NCI-H526 treated with DMSO at 0.1 percent for 48 hours (cell line): ENCODE data around the gene ETF1.

ENCODE experiments used
- DNase-seq: peaks from one replicate; lab custom pipeline; 2025; lab: John Stamatoyannopoulos, UW

The ETF1 gene

GRCh38 chr5:138563340-138564118 is 20.5 kb upstream of the ETF1 start:
- no peak for DNase-seq

DNA sequence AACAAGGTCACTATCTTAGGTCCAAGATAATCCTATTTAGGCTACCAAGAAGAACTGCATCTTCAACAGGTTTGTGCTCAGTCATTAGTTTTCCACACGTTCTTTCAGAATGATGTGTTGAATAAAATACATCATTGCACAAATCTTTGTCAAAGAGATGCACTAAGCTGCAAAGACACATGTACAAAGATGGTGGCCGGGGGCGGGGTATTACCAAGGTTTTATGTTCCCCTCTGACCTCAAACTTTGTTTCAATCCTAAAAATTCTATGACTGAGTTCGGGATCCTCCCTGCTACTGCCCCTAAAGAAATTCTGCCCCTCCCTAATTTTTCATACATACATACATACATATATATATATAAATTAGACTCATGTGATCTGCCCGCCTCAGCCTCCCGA is 17.9 kb upstream of the ETF1 start:
- no peak for DNase-seq

DNA sequence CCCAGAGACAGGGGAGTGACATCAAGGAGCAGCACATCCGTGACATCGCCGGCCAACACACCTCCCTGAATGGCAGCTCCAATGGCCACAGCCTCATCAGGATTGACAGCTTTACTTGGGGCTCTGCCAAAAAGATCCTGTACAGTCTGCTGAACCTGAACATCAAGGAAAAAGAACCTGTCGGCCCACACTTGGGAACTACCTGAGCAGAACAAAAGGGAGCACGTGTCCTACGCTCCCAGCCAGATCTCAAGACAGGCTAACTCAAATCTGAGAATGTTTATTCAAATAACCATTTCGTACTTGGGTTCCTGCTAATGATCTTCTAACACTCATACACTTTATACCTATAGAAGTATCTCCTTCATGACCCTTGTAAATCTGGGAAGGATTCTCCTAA is 16.9 kb upstream of the ETF1 start:
- DNase-seq = no peak

- no peak for DNase-seq
These were observed 14.6 kb upstream of the ETF1 start for GRCh38 chr5:138557677-138558076.

DNA sequence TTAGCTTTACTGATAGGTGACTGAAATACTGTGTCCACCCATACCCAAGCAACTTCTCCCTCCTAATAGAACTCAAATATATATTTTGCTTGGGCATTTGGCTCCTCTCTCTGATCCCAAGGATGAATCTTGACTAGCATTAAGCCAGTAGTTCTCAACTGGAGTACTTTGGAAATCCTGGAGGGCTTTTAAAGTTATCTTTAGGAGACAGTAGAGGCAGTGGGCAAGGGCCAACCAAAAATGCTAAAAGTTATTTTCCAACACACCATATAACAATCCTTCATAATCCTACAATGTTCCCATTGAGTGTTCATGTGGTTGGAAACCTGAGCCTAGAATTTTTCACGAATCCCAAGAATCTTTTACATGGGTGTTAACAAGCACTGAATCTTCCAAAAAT is 11.1 kb upstream of the ETF1 start:
- DNase-seq = no peak

DNA sequence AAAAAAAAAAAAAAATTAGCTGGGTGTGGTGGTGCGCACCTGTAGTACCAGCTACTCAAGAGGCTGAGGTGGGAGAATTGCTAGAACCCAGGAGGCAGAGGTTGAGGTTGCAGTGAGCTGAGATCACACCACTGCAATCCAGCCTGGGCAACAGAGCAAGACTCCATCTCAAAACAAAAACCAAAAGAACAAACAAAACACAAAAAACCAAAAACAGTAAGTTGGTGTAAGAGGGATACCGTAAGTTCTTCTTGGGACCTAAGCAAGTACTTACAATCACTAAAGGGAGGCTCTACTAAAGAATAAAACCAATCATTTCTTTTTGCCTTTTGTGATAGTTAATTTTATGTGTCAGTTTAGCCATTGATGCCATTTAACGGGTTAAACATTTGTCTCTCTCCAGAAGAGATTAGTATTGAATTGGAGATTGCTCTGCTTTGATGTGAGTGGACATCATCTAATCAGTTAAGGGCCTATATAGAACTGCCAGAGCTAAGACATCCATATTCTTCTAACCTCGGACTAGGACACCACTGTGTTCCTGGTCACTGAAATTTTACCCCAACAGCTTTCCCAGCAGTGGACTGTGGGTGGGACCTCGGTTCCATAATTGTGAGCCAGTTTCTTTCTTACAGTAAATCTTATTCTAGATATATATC is 10.5 kb upstream of the ETF1 start:
- no peak for DNase-seq

- no peak for DNase-seq
These were observed 9.6 kb upstream of the ETF1 start for GRCh38 chr5:138552657-138553056.

DNA sequence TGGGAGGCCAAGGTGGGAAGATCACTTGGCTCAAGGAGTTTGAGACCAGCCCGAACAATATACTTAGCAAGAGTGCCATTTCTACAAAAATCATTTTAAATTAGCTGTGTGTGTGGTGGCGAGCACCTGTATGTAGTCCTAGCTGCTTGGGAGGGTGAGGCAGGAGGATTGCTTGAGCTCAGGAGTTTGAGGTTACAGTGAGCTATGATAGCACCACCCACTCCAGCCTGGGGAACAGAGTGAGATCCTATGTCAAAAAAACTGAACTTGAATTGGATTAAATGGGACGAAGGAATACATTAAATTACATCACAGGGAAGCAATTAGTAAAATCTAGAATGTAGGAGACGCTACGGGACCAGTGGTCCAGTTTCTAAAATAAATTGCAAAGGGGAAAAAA is 6.4 kb upstream of the ETF1 start:
- DNase-seq = no peak

- DNase-seq = no peak
These were observed 3.0 kb upstream of the ETF1 start for GRCh38 chr5:138545919-138546562.

DNA sequence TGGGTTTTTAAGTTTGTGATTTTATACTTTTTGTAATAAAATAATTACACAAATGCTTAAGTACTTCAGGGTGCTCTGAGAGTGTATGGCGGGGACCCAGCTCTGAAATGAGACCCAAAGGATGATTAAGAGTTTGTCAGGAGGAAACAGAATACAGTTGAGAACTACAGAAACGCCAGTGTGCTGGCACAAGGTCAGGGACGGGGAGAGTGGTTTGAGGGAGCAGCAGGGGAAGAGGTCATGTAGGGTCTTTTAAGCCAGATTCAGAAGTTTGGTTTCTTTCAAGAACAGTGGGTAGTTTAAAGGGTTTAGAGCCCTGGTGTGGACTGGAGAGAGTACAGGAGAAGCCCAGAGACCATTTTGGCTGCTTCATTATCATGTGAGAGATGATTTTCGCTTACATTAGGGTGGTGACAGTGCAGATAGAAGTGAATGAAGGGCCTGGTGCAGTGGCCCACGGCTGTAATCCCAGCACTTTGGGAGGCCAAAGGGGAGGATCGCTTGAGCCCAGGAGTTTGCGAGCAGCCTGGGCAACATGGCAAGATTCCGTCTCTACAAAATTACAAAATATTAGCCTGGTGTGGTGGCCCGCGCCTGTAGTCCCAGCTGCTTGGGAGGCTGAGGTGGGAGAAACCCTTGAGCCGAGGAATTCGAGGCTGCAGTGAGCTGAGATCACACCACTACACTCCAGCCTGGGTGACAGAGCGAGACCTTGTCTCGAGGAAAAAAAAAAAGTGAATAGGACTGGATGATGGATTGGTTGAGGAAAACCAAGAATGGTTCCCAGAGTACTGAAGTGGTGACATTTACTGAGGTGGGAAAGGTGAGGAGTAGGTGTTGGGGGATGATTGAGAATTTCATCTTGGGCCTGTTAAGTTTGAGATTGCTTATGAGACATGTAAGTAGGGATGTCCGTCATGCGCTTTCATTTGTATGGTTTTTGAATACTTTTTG is 1.4 kb upstream of the ETF1 start:
- no peak for DNase-seq

- DNase-seq = no peak
These were observed 681 bp upstream of the ETF1 start for GRCh38 chr5:138543730-138544104.

- no peak for DNase-seq
These were observed 668 bp downstream of the ETF1 start for GRCh38 chr5:138542180-138542955.

DNA sequence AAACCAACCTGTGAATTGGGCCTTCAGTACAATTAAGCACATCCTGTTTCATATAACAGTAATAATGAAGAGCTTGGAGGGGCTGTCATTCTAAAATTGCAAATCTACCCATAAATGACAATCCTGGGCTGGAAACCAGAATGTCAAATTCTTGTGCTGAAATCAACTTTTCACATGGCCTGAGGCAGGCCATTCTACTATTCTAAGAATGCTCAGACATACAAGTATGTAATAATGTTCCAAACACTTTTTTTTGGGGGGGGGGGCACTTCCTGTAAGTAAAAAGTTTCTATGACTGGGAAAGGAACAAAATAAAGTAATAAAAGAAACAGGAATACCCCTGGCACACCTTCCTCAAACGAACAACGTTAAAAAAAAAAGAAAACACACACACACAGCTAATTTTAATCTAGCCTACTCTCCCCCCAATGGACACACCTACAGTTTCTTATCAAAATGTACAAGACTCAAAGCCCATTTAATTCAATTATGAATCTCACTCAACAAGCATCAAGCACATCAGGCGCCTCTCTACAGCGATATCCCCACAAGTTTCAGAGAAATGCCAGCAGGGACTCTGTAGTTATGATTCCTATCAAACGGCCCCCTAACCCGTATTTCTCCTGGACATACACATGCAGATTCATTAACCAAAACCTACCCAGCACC is 1.4 kb downstream of the ETF1 start:
- DNase-seq = no peak

GRCh38 chr5:138539791-138540190 is 3.2 kb downstream of the ETF1 start:
- no peak for DNase-seq

DNA sequence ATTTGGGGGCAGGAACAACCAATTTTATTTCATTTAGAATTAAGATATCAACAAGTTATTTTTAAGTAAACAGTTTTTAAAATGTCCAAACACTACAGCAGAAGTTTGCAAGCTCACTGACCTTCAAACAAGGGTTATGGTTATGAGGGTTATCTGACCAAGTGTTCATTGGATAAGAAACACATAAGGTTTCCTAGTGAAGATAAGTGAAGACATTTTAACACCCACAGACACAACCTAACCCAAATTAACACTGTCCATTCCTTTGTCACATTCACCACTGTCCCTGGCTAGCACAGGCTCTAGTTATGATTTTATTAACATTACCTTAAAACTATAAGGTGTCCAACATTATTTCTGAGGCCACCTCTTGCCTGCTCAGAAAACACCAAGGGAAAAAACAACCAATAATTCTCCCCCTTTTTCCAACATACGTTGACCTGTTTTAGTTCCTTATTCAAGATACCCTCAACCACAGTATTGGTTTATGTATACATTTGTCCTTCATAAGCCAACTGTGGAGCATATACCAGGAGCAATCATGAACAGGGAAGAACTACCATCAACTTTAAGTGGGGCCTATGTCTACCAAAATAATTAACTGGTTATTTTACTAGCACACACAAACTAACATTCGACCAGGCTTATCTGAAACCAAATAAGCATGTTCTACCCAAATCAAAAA is 4.0 kb downstream of the ETF1 start:
- no peak for DNase-seq

GRCh38 chr5:138536665-138537315 is 6.2 kb downstream of the ETF1 start:
- no peak for DNase-seq

GRCh38 chr5:138536215-138536614 is 6.8 kb downstream of the ETF1 start:
- no peak for DNase-seq

- DNase-seq = no peak
These were observed 8.8 kb downstream of the ETF1 start for GRCh38 chr5:138533973-138534941.

GRCh38 chr5:138529812-138530211 is 13.2 kb downstream of the ETF1 start:
- DNase-seq = no peak
